GM19193 (cell line): ENCODE measurements around the gene NBDY.

Experiments used
- POLR2A ChIP-seq: IDR thresholded peaks from 4 replicates; pipeline ENCODE4 v1.6.1; 2011; ENCODE audit not compliant: insufficient read depth, insufficient read length; ENCODE audit errors: extremely low read depth

The NBDY gene

GRCh38 chrX:56797574-56798338, 68.7 kb downstream of the NBDY start:
- TF ChIP-seq POLR2A: no peak

- no peak for TF ChIP-seq POLR2A
These were observed 69.3 kb downstream of the NBDY start for GRCh38 chrX:56798339-56798711.

GRCh38 chrX:56798866-56799758, 70.1 kb downstream of the NBDY start:
- TF ChIP-seq POLR2A: no peak

- TF ChIP-seq POLR2A: no peak
These were observed 71.3 kb downstream of the NBDY start for GRCh38 chrX:56800307-56800706.

GRCh38 chrX:56800801-56801200, 71.8 kb downstream of the NBDY start:
- peak; percentile 30 for TF ChIP-seq POLR2A

DNA sequence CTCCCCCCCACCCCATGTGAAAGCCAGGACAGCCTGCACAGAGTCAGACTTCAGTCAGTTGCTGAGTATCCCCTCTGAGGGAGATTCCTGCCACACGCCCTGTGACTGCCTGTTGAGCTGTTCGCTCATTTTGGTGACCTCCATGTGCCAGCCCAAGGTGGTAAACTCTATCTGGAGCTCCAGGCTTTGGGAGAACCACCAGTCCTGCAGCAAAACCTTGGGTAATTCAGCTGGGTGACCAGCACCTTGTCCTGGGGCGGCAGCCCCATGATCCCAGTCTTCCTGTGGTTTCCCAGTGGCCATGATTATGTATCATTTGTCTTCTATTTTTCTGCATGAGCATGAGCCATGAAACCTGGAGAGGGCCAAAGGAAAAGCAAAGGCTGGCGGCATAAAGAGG, 73.4 kb downstream of the NBDY start:
- TF ChIP-seq POLR2A: no peak

- no peak for TF ChIP-seq POLR2A
These were observed 74.1 kb downstream of the NBDY start for GRCh38 chrX:56802921-56803849.

GRCh38 chrX:56803850-56804681, 75.0 kb downstream of the NBDY start:
- TF ChIP-seq POLR2A: no peak

GRCh38 chrX:56804867-56805266, 75.8 kb downstream of the NBDY start:
- no peak for TF ChIP-seq POLR2A

GRCh38 chrX:56805399-56805798, 76.4 kb downstream of the NBDY start:
- no peak for TF ChIP-seq POLR2A

DNA sequence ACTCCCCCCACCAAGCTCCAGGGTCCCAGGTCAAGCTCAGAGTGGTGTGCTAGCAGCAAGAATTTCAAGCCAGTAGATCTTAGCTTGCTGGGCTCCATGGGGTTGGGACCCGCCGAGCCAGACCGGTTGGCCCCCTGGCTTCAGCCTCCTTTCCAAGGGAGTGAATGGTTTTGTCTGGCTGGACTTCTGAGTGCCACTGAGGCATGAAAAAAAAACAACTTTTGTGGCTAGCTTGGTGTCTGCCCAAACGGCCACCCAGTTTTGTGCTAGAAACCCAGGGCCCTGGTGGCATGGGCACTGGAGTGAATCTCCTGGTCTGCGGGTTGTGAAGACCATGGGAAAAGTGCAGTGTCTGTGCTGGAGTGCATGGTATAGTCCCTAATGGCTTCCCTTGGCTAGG, 82.6 kb downstream of the NBDY start:
- no peak for TF ChIP-seq POLR2A

GRCh38 chrX:56812515-56813105, 83.6 kb downstream of the NBDY start:
- no peak for TF ChIP-seq POLR2A

DNA sequence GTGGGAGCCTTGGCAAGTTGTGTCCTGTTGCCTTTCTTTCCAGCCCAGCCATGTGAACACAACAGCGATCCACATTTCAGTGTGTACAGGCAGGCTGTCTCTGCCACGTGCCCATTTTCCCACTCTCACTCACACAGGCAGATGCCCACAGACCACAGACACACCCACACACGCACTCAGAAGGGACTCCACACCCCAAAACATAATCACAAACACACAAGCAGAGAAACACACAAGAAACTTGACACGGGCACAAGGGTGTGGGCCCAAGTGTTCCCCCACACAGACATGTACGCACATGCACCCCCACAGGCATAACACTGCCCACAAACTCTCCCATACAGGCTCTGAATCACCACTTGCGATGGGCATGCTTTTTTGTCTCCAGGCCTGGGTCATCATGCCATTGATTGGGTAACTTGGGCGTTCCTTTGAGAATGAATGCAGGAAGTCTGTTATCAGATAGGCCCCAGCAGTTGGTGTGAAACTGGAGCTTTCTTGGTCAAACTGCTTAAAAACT, 84.3 kb downstream of the NBDY start:
- TF ChIP-seq POLR2A: no peak

GRCh38 chrX:56817179-56817578, 88.1 kb downstream of the NBDY start:
- no peak for TF ChIP-seq POLR2A

DNA sequence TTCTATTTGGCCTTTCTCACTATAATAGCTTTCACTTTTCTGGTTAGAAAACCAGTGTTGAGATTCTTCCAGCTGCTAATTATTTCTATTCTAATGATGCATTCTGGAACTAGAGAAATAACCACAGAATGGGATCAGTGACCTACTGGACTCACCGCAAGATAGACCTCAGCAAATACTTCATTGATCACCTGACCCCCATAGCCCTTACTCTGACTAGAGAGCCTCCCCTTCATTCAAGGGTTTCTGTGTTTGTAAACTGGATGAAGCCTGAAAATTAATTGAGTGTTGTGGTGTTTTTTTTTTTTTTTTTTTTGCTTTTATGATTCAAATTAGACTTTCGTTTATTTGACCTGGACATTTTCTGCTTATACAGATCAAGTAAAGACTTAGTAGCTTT, 97.0 kb downstream of the NBDY start:
- no peak for TF ChIP-seq POLR2A
